ES-I3 (cell line): ENCODE results near the gene LENG1.

Source experiments
- H3K36me3 ChIP-seq: 2 replicates; pipeline ENCODE4 v1.6.1; 2013; ENCODE audit warnings: mild to moderate bottlenecking, low read length, control low read depth, moderate library complexity; ENCODE audit not compliant: insufficient read depth
- H3K4me1 ChIP-seq: 2 replicates; pipeline ENCODE4 v1.6.1; 2013; ENCODE audit warnings: mild to moderate bottlenecking, control low read depth, low read length; ENCODE audit not compliant: insufficient read depth
- H3K9ac ChIP-seq: 2 replicates; pipeline ENCODE4 v1.6.1; 2013; ENCODE audit warnings: low read depth, mild to moderate bottlenecking, low read length, moderate library complexity
- H3K9me3 ChIP-seq: 2 replicates; pipeline ENCODE4 v1.6.1; 2013; ENCODE audit warnings: mild to moderate bottlenecking, low read length, moderate library complexity; ENCODE audit not compliant: control insufficient read depth, insufficient read depth

Gene LENG1

GRCh38 chr19:54107876-54108490, 51.5 kb downstream of the LENG1 start:
- Histone ChIP-seq H3K36me3 (peaks cover 27% of the 10 kb centered on the region; the same call in 1 of the 2 replicates), H3K4me1 (no peaks in the 10 kb centered on the region), H3K9me3 (no peaks in the 10 kb centered on the region), H3K9ac (no peak overlapping the region)

- Histone ChIP-seq H3K9ac (no peak overlapping the region), H3K9me3 (no peaks in the 10 kb centered on the region), H3K4me1 (no peaks in the 10 kb centered on the region), H3K36me3 (peaks cover 27% of the 10 kb centered on the region; the same call in 1 of the 2 replicates)
These were observed 52.8 kb downstream of the LENG1 start for GRCh38 chr19:54106716-54107115.

- Histone ChIP-seq H3K9me3 (no peaks in the 10 kb centered on the region), H3K36me3 (peaks cover 24% of the 10 kb centered on the region; the same call in 1 of the 2 replicates), H3K4me1 (no peaks in the 10 kb centered on the region), H3K9ac (no peak overlapping the region)
These were observed 53.7 kb downstream of the LENG1 start for GRCh38 chr19:54105796-54106195.
